GM18951 (cell line): ENCODE data around the gene DRAP1.

Source experiments
- POLR2A ChIP-seq: IDR thresholded peaks from 4 replicates; pipeline ENCODE4 v1.6.1; 2011; ENCODE audit warnings: mild to moderate bottlenecking; ENCODE audit not compliant: insufficient read length, insufficient read depth; ENCODE audit errors: extremely low read depth
- in situ Hi-C: fragments of 300-500 bp; cut with MboI; formaldehyde crosslinking; loops from one replicate; pipeline ENCODE4 v1.12.0; 2022; ENCODE audit warnings: low sequenced_read_pairs, mixed read lengths, inconsistent platforms; ENCODE audit not compliant: unreplicated experiment

DRAP1 gene

GRCh38 chr11:65883058-65883761, 36.0 kb upstream of the DRAP1 start:
- TF ChIP-seq POLR2A, result no peak
- in situ Hi-C loops, result loop anchor here (5.0 kb wide), 1 partner anchor 104 kb away; no protein-coding TSS in a partner anchor

GRCh38 chr11:65883786-65884715, 35.2 kb upstream of the DRAP1 start:
- TF ChIP-seq POLR2A, result no peak

GRCh38 chr11:65884716-65885092, 34.5 kb upstream of the DRAP1 start:
- no peak for TF ChIP-seq POLR2A
- in situ Hi-C loops, result loop anchor here (5.0 kb wide), 1 partner anchor 103 kb away; no protein-coding TSS in a partner anchor

More at GRCh38 chr11:65883786-65884715, 35.2 kb upstream of the DRAP1 start:
- in situ Hi-C loops, result loop anchor here (5.0 kb wide), 1 partner anchor 103 kb away; no protein-coding TSS in a partner anchor

GRCh38 chr11:65885231-65885630, 34.0 kb upstream of the DRAP1 start:
- no peak for TF ChIP-seq POLR2A
- in situ Hi-C loops, result no loop called here

GRCh38 chr11:65885808-65886536, 33.3 kb upstream of the DRAP1 start:
- no peak for TF ChIP-seq POLR2A
- in situ Hi-C loops, result no loop called here

GRCh38 chr11:65886826-65887722, 32.2 kb upstream of the DRAP1 start:
- in situ Hi-C loops, result no loop called here
- TF ChIP-seq POLR2A, result no peak

GRCh38 chr11:65887723-65888162, 31.5 kb upstream of the DRAP1 start:
- TF ChIP-seq POLR2A, result no peak
- in situ Hi-C loops, result no loop called here

GRCh38 chr11:65888163-65888814, 30.9 kb upstream of the DRAP1 start, which contains the start of gene FIBP:
Gene FIBP, minus strand, starts transcription at chr11:65888471. Its CDS starts 53 bp downstream, at chr11:65888418.
- in situ Hi-C loops, result no loop called here
- peak; percentile 96 for TF ChIP-seq POLR2A

- TF ChIP-seq POLR2A, result peak; percentile 100
- in situ Hi-C loops, result no loop called here
Measured at GRCh38 chr11:65890324-65891218, 28.7 kb upstream of the DRAP1 start, which contains the start of gene CCDC85B. Gene CCDC85B, plus strand, starts transcription at chr11:65890673. Its CDS starts 111 bp downstream, at chr11:65890784.
